HG03025 (cell line): ENCODE measurements around the gene MOV10L1.

Source experiments
- ATAC-seq: cut with Tn5 transposase; IDR thresholded peaks from one replicate; pipeline ENCODE4 v1.9.1; 2021; ENCODE audit warnings: mild to moderate bottlenecking, moderate library complexity; ENCODE audit not compliant: unreplicated experiment, low FRiP score

MOV10L1 gene

GRCh38 chr22:50101870-50102565 lies 12.2 kb downstream of the MOV10L1 start:
- ATAC-seq = no peak

- no peak for ATAC-seq
Measured at GRCh38 chr22:50102946-50103345, 13.1 kb downstream of the MOV10L1 start.

GRCh38 chr22:50104141-50104544 lies 14.3 kb downstream of the MOV10L1 start:
- ATAC-seq = no peak

GRCh38 chr22:50105208-50106100 lies 15.6 kb downstream of the MOV10L1 start:
- no peak for ATAC-seq

- no peak for ATAC-seq
Measured at GRCh38 chr22:50107529-50107928, 17.7 kb downstream of the MOV10L1 start.

GRCh38 chr22:50111056-50111455 lies 21.2 kb downstream of the MOV10L1 start:
- ATAC-seq = no peak

GRCh38 chr22:50112151-50113118 lies 22.6 kb downstream of the MOV10L1 start:
- ATAC-seq = no peak

GRCh38 chr22:50114221-50115021 lies 24.6 kb downstream of the MOV10L1 start:
- ATAC-seq = no peak

GRCh38 chr22:50115693-50116092 lies 25.9 kb downstream of the MOV10L1 start:
- no peak for ATAC-seq

- ATAC-seq = no peak
Measured at GRCh38 chr22:50117168-50117762, 27.5 kb downstream of the MOV10L1 start.

- ATAC-seq = no peak
Measured at GRCh38 chr22:50118129-50118528, 28.3 kb downstream of the MOV10L1 start.

GRCh38 chr22:50118557-50119168 lies 28.9 kb downstream of the MOV10L1 start:
- no peak for ATAC-seq

GRCh38 chr22:50119169-50119767 lies 29.5 kb downstream of the MOV10L1 start:
- no peak for ATAC-seq

- no peak for ATAC-seq
Measured at GRCh38 chr22:50119768-50120251, 30.0 kb downstream of the MOV10L1 start.

- ATAC-seq = no peak
Measured at GRCh38 chr22:50121202-50121740, 31.5 kb downstream of the MOV10L1 start.

GRCh38 chr22:50123119-50123518 lies 33.3 kb downstream of the MOV10L1 start:
- no peak for ATAC-seq

GRCh38 chr22:50125029-50125428 lies 35.2 kb downstream of the MOV10L1 start:
- ATAC-seq = no peak

GRCh38 chr22:50129121-50129736 lies 39.4 kb downstream of the MOV10L1 start:
- no peak for ATAC-seq
